RKO (cell line): ENCODE measurements around the gene ROR1.
A peak's percentile ranks its signal among the peaks of the same experiment; 100 is the strongest.

Experiments
- DNase-seq: peaks from one replicate; pipeline ENCODE4 v3.0.0-alpha.2; 2016; ENCODE audit warnings: low spot score

The ROR1 gene

DNA sequence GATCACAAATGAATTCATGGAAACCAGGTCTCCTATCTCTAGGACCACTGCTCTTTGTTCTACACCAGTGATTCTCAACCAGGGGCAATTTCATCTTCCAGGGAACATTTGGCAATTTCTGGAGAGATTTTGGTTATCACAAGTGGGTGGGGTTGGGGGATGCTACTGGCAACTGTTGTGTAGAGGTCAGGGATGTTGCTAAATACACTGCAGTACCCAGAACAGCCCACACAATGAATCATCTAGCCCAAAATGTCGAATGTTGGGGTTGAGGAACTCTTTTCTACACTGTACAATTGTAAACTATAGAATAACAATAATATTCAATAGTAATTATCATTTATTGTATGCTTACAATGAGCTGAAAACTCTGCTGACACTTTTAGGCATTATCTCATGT, 373.9 kb downstream of the ROR1 start:
- no peak for DNase-seq

GRCh38 chr1:64150266-64150665, 376.4 kb downstream of the ROR1 start:
- no peak for DNase-seq

DNA sequence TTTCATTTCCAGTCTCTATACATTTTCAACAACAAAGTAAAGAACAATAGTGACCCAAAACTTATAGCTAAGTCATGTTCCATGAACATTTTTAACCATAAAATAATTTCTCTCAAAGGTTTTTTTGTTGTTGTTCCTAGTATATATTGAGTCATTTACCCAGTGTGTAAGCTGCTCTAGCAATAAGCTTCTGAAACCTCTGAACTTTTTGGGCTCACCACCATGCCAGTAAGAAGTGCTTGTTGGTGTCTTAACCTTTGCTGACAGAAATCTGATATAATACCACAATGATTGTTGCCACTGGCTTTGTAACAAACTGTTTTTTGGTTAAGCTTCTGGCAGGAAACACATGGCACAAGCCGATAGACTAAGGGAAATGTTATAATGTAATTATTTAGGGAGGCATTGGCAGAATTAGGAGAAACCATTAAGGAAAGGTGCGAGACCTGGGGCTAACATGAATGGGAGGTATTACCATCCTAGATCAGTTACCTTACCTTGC, 377.0 kb downstream of the ROR1 start:
- no peak for DNase-seq

DNA sequence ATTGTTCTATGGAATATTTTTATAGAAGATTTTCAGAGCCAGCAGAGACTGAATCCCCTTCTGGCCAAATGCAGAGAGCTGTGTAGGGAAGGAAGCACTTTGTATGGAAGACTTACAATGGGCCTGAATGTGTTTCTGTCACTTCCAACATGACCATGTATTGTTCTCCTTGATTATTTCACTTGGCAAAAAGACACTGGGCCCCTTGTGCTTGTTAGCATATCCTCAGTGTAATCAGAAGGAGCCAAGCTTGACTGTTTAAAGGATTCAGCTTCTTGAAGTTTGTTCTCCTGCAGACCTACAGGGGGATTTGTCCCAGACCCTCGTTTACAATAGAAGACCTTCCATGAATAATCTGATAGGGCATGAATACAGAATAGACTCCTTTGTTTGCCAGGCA, 381.5 kb downstream of the ROR1 start:
- no peak for DNase-seq

GRCh38 chr1:64161357-64161941, 387.6 kb downstream of the ROR1 start:
- no peak for DNase-seq

DNA sequence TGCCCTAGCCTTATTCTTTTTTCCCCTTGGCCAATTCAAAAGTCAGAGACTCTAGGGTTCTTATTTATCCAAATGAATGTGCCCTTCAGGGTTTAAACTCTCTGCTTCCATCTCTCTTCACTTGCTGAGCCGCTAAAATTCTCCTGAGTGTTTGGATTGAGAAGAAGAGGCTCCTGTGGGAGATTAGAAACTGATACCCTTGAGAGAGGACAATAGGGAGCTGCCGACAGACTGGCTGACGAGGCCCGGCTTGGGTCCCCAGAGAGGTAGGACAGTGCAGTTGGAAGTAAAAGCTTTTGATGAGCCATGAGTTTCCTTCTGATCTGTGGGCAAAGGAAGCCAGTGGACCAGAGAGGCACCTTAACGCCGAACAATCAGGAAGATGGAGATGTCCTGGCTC, 388.3 kb downstream of the ROR1 start:
- no peak for DNase-seq

GRCh38 chr1:64162804-64163203, 389.0 kb downstream of the ROR1 start:
- no peak for DNase-seq

GRCh38 chr1:64163431-64163830, 389.6 kb downstream of the ROR1 start:
- no peak for DNase-seq

DNA sequence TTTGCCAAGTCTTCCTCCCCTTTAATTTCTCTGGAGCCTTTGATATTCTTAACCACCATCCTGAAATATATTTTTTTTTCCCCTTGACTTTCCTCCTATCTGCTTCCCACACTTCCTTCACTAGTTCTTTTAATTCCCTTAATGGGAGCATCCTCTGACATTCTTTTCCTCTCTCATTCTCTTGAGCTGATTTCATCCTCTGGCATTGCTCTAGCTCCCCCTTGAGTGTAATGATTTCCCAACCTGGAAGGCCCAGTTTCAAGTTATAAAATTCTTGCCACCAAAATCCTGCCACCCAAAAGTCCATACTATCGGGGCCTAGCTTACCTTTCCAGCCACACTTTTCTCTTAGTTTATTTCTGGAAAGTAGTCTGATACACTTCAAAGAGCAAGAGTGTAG, 390.2 kb downstream of the ROR1 start:
- DNase-seq: peak; percentile 9

DNA sequence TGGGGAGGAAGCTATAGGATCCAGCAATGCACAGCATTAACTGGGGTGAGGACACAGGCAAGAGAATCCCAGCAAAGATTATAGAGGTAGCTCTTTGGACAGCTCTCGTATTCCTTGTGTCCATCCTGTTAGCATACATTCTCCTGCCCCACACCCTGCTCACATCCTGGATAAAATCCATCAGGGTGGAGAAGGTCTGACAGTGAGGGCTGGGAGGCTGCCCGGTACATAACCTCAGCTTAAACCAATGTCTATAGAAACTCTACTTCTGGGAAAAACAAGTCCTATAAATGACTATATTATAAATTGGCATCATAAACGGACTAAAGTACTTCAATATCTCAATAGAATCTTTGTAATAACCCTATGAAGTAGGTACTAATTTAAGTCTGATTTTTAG, 392.8 kb downstream of the ROR1 start:
- DNase-seq: no peak

- no peak for DNase-seq
Measured at GRCh38 chr1:64167176-64167575, 393.4 kb downstream of the ROR1 start.

GRCh38 chr1:64171246-64171645, 397.4 kb downstream of the ROR1 start:
- no peak for DNase-seq

DNA sequence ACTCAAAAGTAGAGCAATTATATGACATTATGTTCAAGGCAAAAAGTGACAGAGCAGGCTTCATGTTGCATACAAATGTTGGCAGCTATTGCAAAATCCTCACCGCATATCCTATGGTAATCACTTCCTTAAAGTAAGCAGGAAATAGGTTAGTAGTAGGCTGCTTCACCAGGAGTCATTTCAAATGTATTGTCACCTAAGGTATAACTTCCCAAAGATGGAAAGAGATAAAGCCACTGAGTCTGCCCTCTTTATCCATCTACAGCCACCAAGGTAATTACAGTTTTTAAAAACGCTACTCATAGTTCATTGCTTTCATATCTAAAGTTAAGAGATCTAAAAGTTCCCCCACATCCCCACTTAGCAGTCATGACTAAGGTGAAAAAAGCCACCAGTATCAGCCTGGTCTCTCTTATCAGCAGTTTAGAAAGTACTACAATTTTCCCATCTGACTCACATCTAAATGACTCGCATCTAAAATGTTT, 398.0 kb downstream of the ROR1 start:
- DNase-seq: no peak

GRCh38 chr1:64172458-64172983, 398.7 kb downstream of the ROR1 start:
- DNase-seq: no peak

GRCh38 chr1:64173336-64173940, 399.6 kb downstream of the ROR1 start:
- no peak for DNase-seq

DNA sequence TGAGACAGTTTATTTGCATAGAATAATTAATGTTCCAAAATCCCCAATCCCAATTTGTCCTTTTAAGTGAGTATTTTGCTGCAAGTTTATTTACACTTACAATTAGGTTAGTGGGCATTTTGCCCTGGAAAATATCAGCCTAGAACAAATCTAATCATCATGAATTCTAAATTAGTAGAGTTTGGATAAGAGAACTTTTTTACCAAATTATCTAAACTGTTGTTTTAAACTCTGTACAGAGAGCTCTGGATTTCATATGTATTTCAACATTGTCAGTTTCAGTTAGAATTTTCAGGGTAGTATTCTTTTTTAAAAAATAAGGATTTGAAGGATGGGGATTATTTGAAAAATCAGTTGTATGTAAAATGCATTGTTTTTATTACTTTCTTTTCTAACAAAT, 401.8 kb downstream of the ROR1 start:
- DNase-seq: no peak

DNA sequence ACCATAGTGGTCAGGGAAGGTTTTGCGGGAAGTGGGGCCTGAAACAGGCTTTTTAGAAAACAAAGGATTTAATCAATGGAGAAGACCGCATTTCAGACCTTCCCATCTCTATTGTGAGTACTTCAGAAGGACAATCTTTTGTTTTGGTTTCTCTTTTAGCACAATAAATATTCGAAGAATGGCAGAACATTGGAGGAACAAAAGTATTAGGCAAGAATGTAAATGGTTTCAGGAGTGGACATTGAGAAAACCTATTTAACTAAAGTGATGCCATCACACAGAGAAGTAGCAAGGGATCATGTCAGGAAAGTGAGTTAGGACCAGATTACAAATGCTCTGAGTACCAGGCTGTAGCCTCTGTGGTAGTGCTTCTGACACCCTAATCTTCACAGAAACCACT, 402.8 kb downstream of the ROR1 start:
- no peak for DNase-seq

- no peak for DNase-seq
Measured at GRCh38 chr1:64179588-64179987, 405.8 kb downstream of the ROR1 start.

DNA sequence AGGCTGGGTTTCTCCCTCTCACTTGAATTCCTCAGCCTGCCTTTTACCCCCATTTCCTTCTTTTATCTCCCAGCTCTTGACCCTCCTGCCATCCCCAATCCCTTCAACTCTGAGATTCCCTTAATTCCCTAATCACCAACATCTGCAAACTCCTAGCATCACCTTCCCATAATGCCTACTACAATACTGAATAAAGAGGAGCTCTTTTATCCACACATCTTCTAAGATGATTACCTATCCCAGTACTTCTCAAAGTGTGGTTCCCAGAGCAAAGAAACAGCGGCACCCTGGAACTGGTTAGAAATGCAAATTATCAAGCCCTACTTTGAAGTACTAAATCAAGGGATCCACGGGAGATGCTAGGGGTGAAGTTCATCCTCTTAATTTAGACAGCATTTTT, 408.4 kb downstream of the ROR1 start:
- DNase-seq: no peak

- no peak for DNase-seq
Measured at GRCh38 chr1:64183395-64184002, 409.7 kb downstream of the ROR1 start.

DNA sequence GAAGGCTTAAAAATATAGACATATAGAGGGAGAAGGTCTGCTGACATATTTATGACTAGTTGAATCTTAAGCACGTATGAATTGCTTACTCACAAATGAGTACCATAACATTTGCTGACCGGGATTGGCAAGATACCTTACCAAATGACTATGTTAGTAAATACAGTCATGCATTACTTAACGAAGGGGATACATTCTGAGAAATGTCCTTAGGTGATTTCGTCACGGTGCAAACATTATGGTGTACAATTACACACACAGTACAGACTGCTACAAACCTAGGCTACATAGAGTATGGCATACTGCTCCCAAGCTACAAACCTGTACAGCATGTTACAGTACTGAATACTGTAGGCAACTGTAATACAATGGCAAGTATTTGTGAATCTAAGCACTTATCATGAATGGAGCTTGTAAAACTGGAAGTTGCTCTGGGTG, 410.2 kb downstream of the ROR1 start:
- DNase-seq: peak; percentile 50

- no peak for DNase-seq
Measured at GRCh38 chr1:64186138-64186897, 412.5 kb downstream of the ROR1 start.

GRCh38 chr1:64186898-64187280, 413.1 kb downstream of the ROR1 start:
- DNase-seq: no peak
